NCI-H1048 (cell line): Measurements from ENCODE around the gene MPPED1.

ENCODE experiments used
- DNase-seq: peaks from one replicate; lab custom pipeline; 2025; lab: John Stamatoyannopoulos, UW

The MPPED1 gene

DNA sequence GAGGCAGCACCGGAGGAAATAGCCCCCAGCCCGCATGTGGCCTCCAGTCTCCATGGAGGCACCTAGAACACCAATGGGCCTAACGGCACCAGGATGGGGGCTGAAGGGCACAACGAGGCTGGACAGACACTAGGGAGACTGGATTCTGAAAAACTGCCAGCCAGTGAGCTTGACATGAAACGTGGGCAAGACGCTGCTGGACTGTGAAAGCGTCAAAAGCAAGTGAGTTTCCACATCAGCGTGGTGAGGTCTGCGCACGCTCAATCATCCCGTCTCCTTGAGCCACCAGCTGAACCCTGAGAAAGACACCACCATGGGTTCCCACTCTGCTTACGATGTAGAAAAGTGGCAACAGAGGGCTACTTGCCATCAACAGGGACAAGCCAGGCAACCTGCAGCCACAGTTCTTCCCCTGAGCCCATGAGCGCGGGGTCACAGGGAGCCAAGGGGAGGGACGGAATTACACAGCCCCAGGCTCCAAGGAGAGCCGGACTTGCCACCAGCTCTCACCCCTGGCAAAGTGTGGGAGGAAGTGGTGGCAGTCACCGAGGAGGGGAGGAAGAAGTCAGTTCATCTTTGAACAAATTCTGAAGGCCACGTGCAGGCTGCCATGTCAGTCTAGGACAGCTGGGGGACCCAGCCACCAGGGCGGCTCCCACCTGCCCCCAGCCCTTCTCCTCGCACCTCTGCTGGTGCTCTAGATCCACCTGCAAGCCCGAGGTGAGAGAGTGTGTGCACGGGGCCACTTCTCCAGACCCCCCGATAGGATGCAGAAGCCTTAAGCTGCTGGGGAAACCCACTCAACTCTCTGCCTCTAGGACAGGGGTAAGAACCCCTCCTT, 131.1 kb downstream of the MPPED1 start:
- DNase-seq, result no peak

GRCh38 chr22:43543522-43544288, 131.9 kb downstream of the MPPED1 start:
- no peak for DNase-seq

DNA sequence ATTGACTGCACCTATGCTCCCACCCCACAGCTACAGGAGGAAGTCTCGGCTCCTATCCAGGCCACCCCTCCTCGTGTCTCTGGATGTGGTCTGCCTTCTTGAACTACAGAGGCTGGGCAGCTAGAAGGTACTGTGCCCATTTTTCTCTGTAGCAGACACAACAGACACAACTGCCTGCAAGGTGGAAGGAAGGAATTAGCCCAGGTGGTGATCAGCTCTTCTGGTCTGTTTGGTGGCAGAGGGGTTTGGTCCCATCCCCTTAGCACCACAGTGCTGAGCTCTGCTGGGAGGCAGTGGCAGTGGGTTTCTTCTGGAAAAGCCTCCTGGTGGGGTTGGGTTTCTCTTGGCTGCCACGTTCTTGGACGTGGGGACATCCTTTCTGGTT, 132.5 kb downstream of the MPPED1 start:
- DNase-seq, result no peak

DNA sequence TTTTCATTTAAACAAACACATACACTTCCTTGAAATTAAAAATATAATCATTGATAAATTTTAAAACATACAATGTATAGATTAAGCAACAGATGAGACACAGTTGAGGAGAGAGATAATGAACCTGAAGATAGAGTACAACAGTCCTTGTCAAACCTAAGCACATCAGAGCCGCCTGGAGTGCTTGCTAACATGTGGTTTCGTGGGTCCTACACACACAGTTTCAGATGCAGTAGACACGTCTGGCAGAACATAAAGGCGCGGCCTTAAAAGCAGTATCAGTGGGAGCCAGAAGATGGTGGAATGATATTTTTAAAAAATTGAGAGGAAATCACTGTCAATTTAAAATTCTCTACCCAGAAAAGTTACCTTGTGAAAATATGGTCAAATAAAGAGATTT, 134.4 kb downstream of the MPPED1 start:
- no peak for DNase-seq

DNA sequence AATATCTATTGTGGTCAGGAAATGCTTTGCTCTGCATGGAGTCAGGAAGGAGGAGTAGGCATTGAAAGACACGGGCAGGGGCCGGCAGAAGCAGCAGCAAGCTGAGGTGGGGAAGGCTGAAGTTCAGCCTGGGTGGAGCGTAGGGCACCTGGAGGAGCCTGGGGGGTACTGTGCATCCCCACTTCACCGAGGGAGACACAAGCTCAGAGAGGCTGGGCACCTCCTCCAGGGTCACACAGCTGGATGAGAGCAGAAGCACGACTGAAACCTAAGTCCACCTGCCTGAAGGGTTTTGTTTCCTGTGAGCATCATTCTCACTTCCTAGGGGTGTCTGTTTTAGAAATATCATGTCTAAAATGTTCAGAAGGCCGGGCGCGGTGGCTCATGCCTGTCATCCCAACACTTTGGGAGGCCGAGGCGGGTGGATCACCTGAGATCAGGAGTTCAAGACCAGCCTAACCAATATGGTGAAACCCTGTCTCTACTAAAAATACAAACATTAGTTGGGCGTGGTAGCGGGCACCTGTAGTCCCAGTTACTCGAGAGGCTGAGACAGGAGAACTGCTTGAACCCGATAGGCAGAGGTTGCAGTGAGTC, 138.3 kb downstream of the MPPED1 start:
- DNase-seq, result no peak

- DNase-seq, result no peak
Measured at GRCh38 chr22:43550672-43551071, 138.9 kb downstream of the MPPED1 start.

- no peak for DNase-seq
Measured at GRCh38 chr22:43553451-43554258, 141.8 kb downstream of the MPPED1 start.

DNA sequence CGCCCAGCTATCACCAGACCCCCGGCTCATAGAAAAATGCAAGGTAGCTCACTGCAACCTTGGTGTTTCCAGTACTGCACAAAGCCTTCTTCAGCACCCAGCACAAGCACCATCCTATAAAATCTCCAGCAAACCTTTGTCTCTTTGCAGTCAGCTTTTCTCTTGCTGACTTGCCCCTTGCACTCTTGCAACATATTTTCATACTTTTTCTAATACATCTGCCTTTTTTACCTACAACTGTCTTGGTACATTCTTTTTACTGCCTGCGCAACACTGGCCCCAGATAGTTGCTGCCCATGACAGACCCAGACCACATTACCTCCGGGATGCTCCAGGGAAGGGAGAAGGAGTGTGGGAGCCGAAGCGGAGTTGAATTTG, 142.4 kb downstream of the MPPED1 start:
- no peak for DNase-seq

- no peak for DNase-seq
Measured at GRCh38 chr22:43554694-43555365, 143.0 kb downstream of the MPPED1 start.

DNA sequence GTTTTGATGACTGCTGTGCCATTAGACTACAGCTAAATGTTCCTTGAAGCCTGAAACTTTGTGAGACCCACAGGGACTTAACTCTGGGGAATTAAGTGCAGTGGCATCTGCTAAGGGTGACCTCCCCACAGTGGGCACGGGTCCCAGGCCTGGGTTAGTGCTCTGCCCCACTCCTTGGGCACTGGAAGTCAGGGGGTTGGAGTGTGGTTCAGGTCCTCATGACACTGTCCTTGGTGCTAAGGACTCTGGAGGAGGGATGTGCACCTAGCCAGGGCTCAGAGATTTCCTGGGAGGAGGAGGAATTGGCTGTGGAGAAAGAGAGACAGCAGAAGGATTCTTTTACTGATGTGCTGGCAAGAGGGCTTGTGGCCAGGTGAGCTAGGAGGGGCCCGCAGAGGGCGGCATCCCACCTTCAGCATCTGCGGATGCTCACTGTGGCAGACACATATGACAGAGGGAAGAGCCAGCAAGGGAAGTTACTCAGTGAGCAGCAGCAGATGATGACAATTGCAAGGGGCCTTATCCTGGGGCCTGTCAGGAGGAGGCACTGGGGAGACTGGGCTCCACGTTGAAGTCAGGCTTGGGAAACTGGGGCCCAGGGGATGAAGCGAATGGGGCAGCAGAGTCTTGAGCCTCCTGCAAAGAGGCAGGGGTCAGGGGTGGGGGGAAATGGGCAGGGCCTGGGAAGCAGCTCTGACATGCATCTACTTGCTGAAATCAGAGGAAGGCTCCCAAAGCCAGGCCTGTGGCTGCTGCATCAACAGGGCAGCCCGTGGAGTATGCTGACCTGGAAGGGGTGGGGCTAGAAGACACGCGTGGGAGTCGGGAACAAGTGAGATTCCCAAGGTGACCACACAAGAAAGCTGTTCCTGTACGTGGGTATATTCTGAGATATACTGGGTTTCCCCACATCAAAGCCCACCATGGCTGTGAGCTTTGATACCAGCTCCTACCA, 144.0 kb downstream of the MPPED1 start:
- DNase-seq, result no peak
